ENCODE measurements around the gene CNTN1. TPM values are rescaled to one million over a fixed set of nuclear protein-coding genes. Genes with fewer than 3 reads are reported as not detected.

The CNTN1 gene
- total RNA-seq, 1 experiment from 2014 or later: 3.0 TPM

DNA sequence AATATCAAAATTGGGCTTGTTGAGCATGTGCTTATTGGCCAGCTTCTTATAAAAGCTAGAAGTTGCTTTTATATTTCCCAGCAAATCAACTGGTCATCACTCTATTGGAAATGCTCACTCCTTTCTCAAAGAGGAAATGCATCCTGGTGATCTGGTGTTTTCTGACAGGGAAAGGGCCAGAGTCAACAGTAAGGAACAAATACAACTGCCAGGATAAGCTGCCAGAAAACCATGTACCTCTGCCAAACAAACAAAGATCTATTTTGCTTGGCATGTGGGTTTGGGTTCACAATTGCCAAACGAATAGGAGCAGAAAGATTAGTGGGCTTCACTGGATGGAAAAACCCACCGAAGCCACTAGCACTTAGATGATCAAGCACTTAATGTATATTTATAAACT lies 369.0 kb downstream of the CNTN1 start:
- POLR2A ChIA-PET: no interaction called here
- CTCF ChIA-PET: no interaction called here
- H3K36me3 ChIP-seq (ENCODE audit: control insufficient read depth in 1 of 2, insufficient read depth in 2 of 2, low read length in 2 of 2): no peaks in the 10 kb centered on the region
- H3K4me3 ChIP-seq (replicated peaks in 1 of 2; ENCODE audit: low read depth in 1 of 2, low read length in 2 of 2): no peak overlapping the region
- no peak overlapping the region for H3K9ac ChIP-seq (ENCODE audit: low read length)
- DNase-seq (ENCODE audit: low read depth, low spot score) (no peak), ATAC-seq (no peak)
- H3K9me2 ChIP-seq (ENCODE audit: insufficient read depth): no peaks in the 10 kb centered on the region
- H3K27me3 ChIP-seq (ENCODE audit: insufficient read depth, low read length): no peaks in the 10 kb centered on the region
- H4K20me1 ChIP-seq (ENCODE audit: insufficient read depth): no peaks in the 10 kb centered on the region
- no peak overlapping the region for H3K4me2 ChIP-seq (ENCODE audit: low read length)
- RAD21 ChIA-PET (ENCODE audit: low non-redundant PET in 1 of 2, low total read pairs in 2 of 2, uncharacterized antibody in 2 of 2, unreplicated experiment in 2 of 2): no interaction called here
- no peaks in the 10 kb centered on the region for H3K79me2 ChIP-seq (ENCODE audit: insufficient read depth, low read length)
- H3K27ac ChIP-seq (ENCODE audit: low read depth, low read length): no peak overlapping the region
- no peaks in the 10 kb centered on the region for H3K9me3 ChIP-seq (ENCODE audit: control insufficient read depth in 1 of 2, insufficient read depth in 1 of 2, low read depth in 1 of 2, low read length in 2 of 2)
- intact Hi-C loops (cut with micrococcal nuclease): no loop called here
- no TSS peak for BruUV-seq (replicated peaks)
- no peak overlapping the region for H2AFZ ChIP-seq (ENCODE audit: low read depth, low read length, poor library complexity, severe bottlenecking)
- TF ChIP-seq EZH2 (IDR thresholded peaks at IDR 0.05) (no peak), SRF (IDR thresholded peaks at IDR 0.05; ENCODE audit: low read depth) (no peak), CEBPB (IDR thresholded peaks at IDR 0.05; ENCODE audit: low read depth) (no peak), EGR1 (IDR thresholded peaks at IDR 0.05; ENCODE audit: low read depth) (no peak), FOSL1 (IDR thresholded peaks at IDR 0.05; ENCODE audit: low read depth) (no peak), POLR2AphosphoS5 (IDR thresholded peaks at IDR 0.05; ENCODE audit: low read depth, low read length) (no peak), SP1 (IDR thresholded peaks at IDR 0.05; ENCODE audit: low read depth) (no peak), JUND (IDR thresholded peaks at IDR 0.05) (no peak), CBX3 (IDR thresholded peaks at IDR 0.05; ENCODE audit: low read depth) (no peak), YY1 (IDR thresholded peaks at IDR 0.05; ENCODE audit: extremely low read depth, insufficient replicate concordance, low read depth, low read length) (no peak), ZNF274 (IDR thresholded peaks at IDR 0.05; ENCODE audit: low read depth, low read length) (no peak), RAD21 (IDR thresholded peaks at IDR 0.05; ENCODE audit: low read depth) (no peak), POLR2A (IDR thresholded peaks at IDR 0.05; ENCODE audit: borderline replicate concordance, extremely low read depth, insufficient read depth, insufficient read length) (no peak)
- TF ChIP-seq, protein P1, sequence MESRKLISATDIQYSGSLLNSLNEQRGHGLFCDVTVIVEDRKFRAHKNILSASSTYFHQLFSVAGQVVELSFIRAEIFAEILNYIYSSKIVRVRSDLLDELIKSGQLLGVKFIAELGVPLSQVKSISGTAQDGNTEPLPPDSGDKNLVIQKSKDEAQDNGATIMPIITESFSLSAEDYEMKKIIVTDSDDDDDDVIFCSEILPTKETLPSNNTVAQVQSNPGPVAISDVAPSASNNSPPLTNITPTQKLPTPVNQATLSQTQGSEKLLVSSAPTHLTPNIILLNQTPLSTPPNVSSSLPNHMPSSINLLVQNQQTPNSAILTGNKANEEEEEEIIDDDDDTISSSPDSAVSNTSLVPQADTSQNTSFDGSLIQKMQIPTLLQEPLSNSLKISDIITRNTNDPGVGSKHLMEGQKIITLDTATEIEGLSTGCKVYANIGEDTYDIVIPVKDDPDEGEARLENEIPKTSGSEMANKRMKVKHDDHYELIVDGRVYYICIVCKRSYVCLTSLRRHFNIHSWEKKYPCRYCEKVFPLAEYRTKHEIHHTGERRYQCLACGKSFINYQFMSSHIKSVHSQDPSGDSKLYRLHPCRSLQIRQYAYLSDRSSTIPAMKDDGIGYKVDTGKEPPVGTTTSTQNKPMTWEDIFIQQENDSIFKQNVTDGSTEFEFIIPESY (IDR thresholded peaks at IDR 0.05; ENCODE audit: extremely low read depth, insufficient replicate concordance, low read length): no peak
- TF ChIP-seq, protein P2, sequence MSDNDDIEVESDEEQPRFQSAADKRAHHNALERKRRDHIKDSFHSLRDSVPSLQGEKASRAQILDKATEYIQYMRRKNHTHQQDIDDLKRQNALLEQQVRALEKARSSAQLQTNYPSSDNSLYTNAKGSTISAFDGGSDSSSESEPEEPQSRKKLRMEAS (IDR thresholded peaks at IDR 0.05): no peak
- TF ChIP-seq, protein P3, sequence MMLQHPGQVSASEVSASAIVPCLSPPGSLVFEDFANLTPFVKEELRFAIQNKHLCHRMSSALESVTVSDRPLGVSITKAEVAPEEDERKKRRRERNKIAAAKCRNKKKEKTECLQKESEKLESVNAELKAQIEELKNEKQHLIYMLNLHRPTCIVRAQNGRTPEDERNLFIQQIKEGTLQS (IDR thresholded peaks at IDR 0.05): no peak
- TF ChIP-seq, protein P4, sequence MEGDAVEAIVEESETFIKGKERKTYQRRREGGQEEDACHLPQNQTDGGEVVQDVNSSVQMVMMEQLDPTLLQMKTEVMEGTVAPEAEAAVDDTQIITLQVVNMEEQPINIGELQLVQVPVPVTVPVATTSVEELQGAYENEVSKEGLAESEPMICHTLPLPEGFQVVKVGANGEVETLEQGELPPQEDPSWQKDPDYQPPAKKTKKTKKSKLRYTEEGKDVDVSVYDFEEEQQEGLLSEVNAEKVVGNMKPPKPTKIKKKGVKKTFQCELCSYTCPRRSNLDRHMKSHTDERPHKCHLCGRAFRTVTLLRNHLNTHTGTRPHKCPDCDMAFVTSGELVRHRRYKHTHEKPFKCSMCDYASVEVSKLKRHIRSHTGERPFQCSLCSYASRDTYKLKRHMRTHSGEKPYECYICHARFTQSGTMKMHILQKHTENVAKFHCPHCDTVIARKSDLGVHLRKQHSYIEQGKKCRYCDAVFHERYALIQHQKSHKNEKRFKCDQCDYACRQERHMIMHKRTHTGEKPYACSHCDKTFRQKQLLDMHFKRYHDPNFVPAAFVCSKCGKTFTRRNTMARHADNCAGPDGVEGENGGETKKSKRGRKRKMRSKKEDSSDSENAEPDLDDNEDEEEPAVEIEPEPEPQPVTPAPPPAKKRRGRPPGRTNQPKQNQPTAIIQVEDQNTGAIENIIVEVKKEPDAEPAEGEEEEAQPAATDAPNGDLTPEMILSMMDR (IDR thresholded peaks at IDR 0.05 in 2 of 3, conservative IDR thresholded peaks at IDR 0.05 in 1 of 3; ENCODE audit: borderline replicate concordance in 1 of 3, insufficient read depth in 1 of 3, low read depth in 2 of 3, low read length in 2 of 3): no peak
- H3K4me1 ChIP-seq (ENCODE audit: control insufficient read depth in 1 of 2, insufficient read depth in 2 of 2, low read length in 2 of 2): no peaks in the 10 kb centered on the region

All from HCT116 (cell line).